ENCODE data around the gene KRT86.

KRT86 gene

GRCh38 chr12:52317468-52318052 lies 43.1 kb downstream of the KRT86 start:
- no peak for DNase-seq

GRCh38 chr12:52318241-52318990 lies 44.0 kb downstream of the KRT86 start:
- no peak for DNase-seq

- no peak for DNase-seq
Measured at GRCh38 chr12:52319097-52319496, 44.7 kb downstream of the KRT86 start.

GRCh38 chr12:52320784-52321400 lies 46.4 kb downstream of the KRT86 start, which contains the start of gene KRT83:
Gene KRT83 (minus strand): TSS chr12:52321398. CDS start chr12:52321335, 63 bp downstream.
- no peak for DNase-seq

GRCh38 chr12:52321418-52321817 lies 47.0 kb downstream of the KRT86 start:
- DNase-seq, result no peak

- DNase-seq, result no peak
Measured at GRCh38 chr12:52322069-52322468, 47.6 kb downstream of the KRT86 start.

- DNase-seq, result no peak
Measured at GRCh38 chr12:52323001-52323400, 48.6 kb downstream of the KRT86 start.

- no peak for DNase-seq
Measured at GRCh38 chr12:52323416-52324152, 49.1 kb downstream of the KRT86 start.

GRCh38 chr12:52324153-52324444 lies 49.7 kb downstream of the KRT86 start:
- no peak for DNase-seq

GRCh38 chr12:52327052-52327829 lies 52.8 kb downstream of the KRT86 start:
- DNase-seq, result peak; percentile 47

- DNase-seq, result no peak
Measured at GRCh38 chr12:52327830-52328500, 53.5 kb downstream of the KRT86 start.

- no peak for DNase-seq
Measured at GRCh38 chr12:52331039-52331438, 56.6 kb downstream of the KRT86 start.

GRCh38 chr12:52331833-52332232 lies 57.4 kb downstream of the KRT86 start:
- no peak for DNase-seq

- no peak for DNase-seq
Measured at GRCh38 chr12:52332381-52332780, 57.9 kb downstream of the KRT86 start.

- no peak for DNase-seq
Measured at GRCh38 chr12:52333321-52333720, 58.9 kb downstream of the KRT86 start.

GRCh38 chr12:52334185-52334584 lies 59.7 kb downstream of the KRT86 start:
- no peak for DNase-seq

GRCh38 chr12:52335598-52336262 lies 61.3 kb downstream of the KRT86 start:
- no peak for DNase-seq

GRCh38 chr12:52336641-52337040 lies 62.2 kb downstream of the KRT86 start:
- no peak for DNase-seq

GRCh38 chr12:52337054-52337453 lies 62.6 kb downstream of the KRT86 start:
- no peak for DNase-seq

- no peak for DNase-seq
Measured at GRCh38 chr12:52338241-52338960, 64.0 kb downstream of the KRT86 start.

GRCh38 chr12:52341066-52341580 lies 66.7 kb downstream of the KRT86 start:
- no peak for DNase-seq
